Measurements from ENCODE around the gene HMGN1. TPM values are rescaled to one million over a fixed set of nuclear protein-coding genes. Genes with fewer than 3 reads are reported as not detected.

HMGN1 gene
- total RNA-seq, 1 experiment from 2014 or later, result 469 TPM

DNA sequence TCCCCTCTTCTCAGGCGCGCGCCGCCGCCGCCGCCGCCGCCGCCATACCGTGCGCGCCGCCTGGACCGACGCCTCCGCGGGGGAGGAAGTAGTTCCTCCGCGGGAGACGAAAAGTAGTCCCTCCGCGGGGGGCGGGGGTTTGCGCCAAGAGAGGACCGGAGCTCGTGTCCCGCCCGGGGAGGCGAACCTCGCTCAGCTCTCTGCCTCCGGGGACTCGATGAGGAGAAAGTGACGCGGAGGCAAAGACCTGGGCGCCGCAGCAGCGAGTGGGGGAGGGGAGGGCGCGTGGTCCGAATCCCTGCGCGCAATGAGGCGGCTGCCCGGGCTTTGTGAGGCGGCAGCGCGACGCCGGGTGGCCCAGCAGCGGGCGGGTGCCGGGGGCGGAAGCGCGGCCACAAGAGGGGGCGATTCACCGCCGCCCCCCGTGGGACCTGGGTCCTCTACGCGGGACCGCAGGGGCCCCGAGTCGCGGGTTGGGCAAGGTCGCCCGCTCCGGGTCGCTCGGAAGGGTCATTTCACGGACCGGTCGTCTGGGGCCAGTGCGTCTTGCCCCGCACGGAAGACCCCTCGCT lies 35.2 kb downstream of the HMGN1 start, which contains the start of gene BRWD1:
Gene BRWD1 (minus strand): TSS at position 62 of the 572 bp plus-strand sequence. CDS start 141 bp downstream, outside the sequence.
- Histone ChIP-seq H3K27ac (peak within 1 kb of the TSS; percentile 91), H3K4me1 (no peaks in the 10 kb centered on the region), H3K4me3 (peak within 1 kb of the TSS; percentile 86), H3K27me3 (no peaks in the 10 kb centered on the region), H3K9me3 (replicated peaks) (no peaks in the 10 kb centered on the region), H3K36me3 (peaks cover 9% of the 10 kb centered on the region; the same call in 1 of the 2 replicates)
- peak; percentile 85 to 89 for DNase-seq

DNA sequence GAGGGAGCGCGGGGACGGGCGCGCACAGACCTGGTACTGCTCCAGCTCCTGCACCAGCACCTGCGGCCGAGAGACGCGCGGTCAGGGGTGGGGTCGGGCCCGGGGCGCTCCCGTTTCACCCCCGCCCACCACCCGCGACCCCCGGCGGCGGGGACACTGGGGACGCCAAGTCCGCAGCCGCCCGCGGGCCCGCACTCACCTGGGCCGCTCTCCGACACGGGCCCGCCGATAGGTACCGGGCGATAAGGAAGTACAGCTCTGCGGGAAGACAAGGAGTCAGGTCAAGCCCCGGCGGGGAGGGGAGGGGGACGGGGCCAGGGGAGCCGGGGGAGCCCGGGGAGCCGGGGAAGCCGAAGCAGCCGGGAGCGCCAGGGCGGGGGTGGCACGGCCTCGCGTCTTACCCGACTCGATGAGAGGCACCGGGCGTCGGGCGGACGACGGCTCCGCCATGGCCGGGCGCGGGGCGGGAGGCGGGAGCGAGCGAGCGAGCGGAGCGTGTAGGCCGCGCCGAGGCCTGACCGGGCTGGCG lies 35.8 kb downstream of the HMGN1 start:
- Histone ChIP-seq H3K27ac (peak overlapping the region; percentile 91), H3K4me1 (no peaks in the 10 kb centered on the region), H3K27me3 (no peaks in the 10 kb centered on the region), H3K4me3 (peak overlapping the region; percentile 86), H3K36me3 (peaks cover 9% of the 10 kb centered on the region; the same call in 1 of the 2 replicates), H3K9me3 (replicated peaks) (no peaks in the 10 kb centered on the region)
- DNase-seq, result peak in 1 of 2 experiments; percentile 15

- Histone ChIP-seq H3K4me1 (no peaks in the 10 kb centered on the region), H3K27me3 (no peaks in the 10 kb centered on the region), H3K4me3 (peak overlapping the region; percentile 86), H3K9me3 (replicated peaks) (no peaks in the 10 kb centered on the region), H3K27ac (no peak overlapping the region), H3K36me3 (peaks cover 9% of the 10 kb centered on the region; the same call in 1 of the 2 replicates)
- peak; percentile 89 to 92 for DNase-seq
Observed at GRCh38 chr21:39312112-39313041, 36.5 kb downstream of the HMGN1 start.

DNA sequence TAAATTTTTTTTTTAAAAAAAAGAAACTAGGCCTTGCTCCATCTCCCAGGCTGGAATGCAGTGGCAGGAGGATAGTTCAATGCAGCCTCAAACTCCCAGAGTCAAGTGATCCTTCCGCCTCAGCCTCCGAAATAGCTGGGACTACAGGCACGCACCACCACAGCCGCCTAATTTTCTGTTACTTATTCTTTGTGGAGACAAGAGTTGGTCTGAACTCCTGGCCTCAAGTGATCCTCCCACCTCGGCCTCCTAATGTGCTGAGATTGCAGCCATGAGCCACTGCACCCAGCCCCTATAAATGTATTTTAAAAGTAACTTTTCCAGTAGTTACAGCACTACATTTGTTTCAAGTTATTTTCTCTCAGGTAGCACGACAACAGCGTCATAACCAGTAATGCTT lies 37.7 kb downstream of the HMGN1 start:
- DNase-seq, result no peak
- Histone ChIP-seq H3K27ac (no peak overlapping the region), H3K4me3 (no peak overlapping the region), H3K36me3 (peaks cover 9% of the 10 kb centered on the region; the same call in 1 of the 2 replicates), H3K27me3 (no peaks in the 10 kb centered on the region), H3K9me3 (replicated peaks) (no peaks in the 10 kb centered on the region), H3K4me1 (no peaks in the 10 kb centered on the region)

GRCh38 chr21:39307466-39307865 lies 41.4 kb downstream of the HMGN1 start:
- no peaks in the 10 kb centered on the region for H3K9me3 ChIP-seq (replicated peaks)
- peaks cover 19% of the 10 kb centered on the region for H3K36me3 ChIP-seq
- no peak overlapping the region for H3K27ac ChIP-seq
- no peak for DNase-seq
- no peak overlapping the region for H3K4me3 ChIP-seq
- H3K27me3 ChIP-seq, result no peaks in the 10 kb centered on the region
- no peaks in the 10 kb centered on the region for H3K4me1 ChIP-seq

DNA sequence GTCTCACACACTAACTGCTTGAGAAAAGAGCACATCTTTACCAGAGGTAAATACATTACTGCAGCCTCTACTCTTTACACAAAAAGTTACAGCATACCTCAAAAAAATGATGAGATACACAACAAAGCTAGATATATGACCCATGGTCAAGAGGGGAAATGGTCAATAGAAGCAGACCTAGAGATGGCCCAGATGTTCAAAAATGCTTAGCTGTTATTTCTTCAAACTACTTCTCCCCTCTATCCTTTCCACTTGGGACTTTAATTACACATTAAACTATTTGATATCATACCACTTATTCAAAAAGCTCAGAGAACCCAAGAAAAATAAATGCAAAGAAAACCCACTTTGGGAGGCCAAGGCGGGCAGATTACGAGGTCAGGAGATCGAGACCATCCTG lies 48.3 kb downstream of the HMGN1 start:
- H3K27ac ChIP-seq, result no peak overlapping the region
- peaks cover 52% of the 10 kb centered on the region for H3K36me3 ChIP-seq
- no peak for DNase-seq
- no peak overlapping the region for H3K4me3 ChIP-seq
- H3K9me3 ChIP-seq (replicated peaks), result peaks cover 9% of the 10 kb centered on the region; the same call in 1 of the 2 replicates
- H3K4me1 ChIP-seq, result no peaks in the 10 kb centered on the region
- no peaks in the 10 kb centered on the region for H3K27me3 ChIP-seq

DNA sequence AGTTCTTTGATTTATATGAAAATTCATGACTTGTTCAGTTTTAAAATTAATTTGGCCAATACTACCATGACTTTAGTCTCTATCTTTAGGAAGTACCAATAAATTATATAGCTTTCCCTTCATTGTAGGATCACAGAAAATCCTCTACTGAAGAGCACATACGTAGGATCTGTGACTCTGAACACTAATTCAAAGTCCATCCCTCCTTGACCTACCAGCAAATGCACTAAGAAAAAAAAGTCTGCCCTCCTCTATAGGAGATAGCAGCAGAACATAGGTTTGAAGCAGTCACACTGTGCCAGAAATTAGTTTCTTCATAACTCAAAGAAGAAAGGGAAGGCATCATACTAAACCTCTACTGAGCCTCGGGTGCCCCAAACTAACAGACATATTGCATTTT lies 52.0 kb downstream of the HMGN1 start:
- H3K9me3 ChIP-seq (replicated peaks), result peaks cover 9% of the 10 kb centered on the region; the same call in 1 of the 2 replicates
- DNase-seq, result no peak
- no peak overlapping the region for H3K27ac ChIP-seq
- no peak overlapping the region for H3K4me3 ChIP-seq
- H3K36me3 ChIP-seq, result peaks cover 68% of the 10 kb centered on the region
- H3K4me1 ChIP-seq, result no peaks in the 10 kb centered on the region
- H3K27me3 ChIP-seq, result no peaks in the 10 kb centered on the region

Other genes starting within 250 kb of the HMGN1 start
- gene PSMG1, start 165.6 kb downstream of the HMGN1 start, total RNA-seq (2014; rRNA removed; shearing (Covaris generic)), result 134 and 135 TPM in 2 replicates
- 45.5 and 49.8 TPM in 2 replicates for gene BRWD1, start 35.5 kb downstream of the HMGN1 start, total RNA-seq (2014; rRNA removed; shearing (Covaris generic))
- not detected in 2 replicates for gene LCA5L, start 96.7 kb upstream of the HMGN1 start, total RNA-seq (2014; rRNA removed; shearing (Covaris generic))
- 8.3 and 9.6 TPM in 2 replicates for gene SH3BGR, start 102.9 kb upstream of the HMGN1 start, total RNA-seq (2014; rRNA removed; shearing (Covaris generic))

Data from SJCRH30 (cell line).